ENCODE measurements around the gene ANKRD6.

GRCh38 chr6:89388846-89389245, 44.1 kb upstream of the ANKRD6 start:
- TF ChIP-seq GATA2 (IDR thresholded peaks at IDR 0.05; ENCODE audit: low read depth, low read length) (no peak), GATA3 (IDR thresholded peaks at IDR 0.05; ENCODE audit: low read depth, low read length) (no peak)

Measured in SH-SY5Y (cell line).